H1 (cell line): ENCODE results near the gene DEFB125.

Experiments
- BRCA1 ChIP-seq: IDR thresholded peaks from 2 replicates; pipeline ENCODE4 v1.6.1; 2012; ENCODE audit warnings: low read depth, low read length, improper control_type of control experiment
- CEBPB ChIP-seq: IDR thresholded peaks from 2 replicates; pipeline ENCODE4 v1.6.1; 2012; ENCODE audit warnings: low read depth, low read length
- CTCF ChIP-seq, 3 experiments: IDR thresholded peaks; 1 replicate in 2 of 3; 2 replicates in 1 of 3; pipeline versions ENCODE4 v1.5.1 to v1.6.1; 2011; ENCODE audit warnings: low read length in 3 of 3, mild to moderate bottlenecking in 3 of 3, inconsistent platforms in 2 of 3, low read depth in 1 of 3, moderate library complexity in 1 of 3; ENCODE audit not compliant: insufficient read depth in 1 of 3; ENCODE audit errors: control extremely low read depth in 1 of 3
- HDAC2 ChIP-seq, 2 experiments: fragments of 300-600 bp in 1 of 2; sonication (generic) in 1 of 2; IDR thresholded peaks; 2 replicates each; pipeline ENCODE4 v1.6.1; 2011 to 2012; ENCODE audit warnings: low read depth in 2 of 2, low read length in 2 of 2, mild to moderate bottlenecking in 2 of 2, moderate library complexity in 2 of 2, borderline replicate concordance in 1 of 2, inconsistent platforms in 1 of 2
- POLR2A ChIP-seq, 2 experiments: IDR thresholded peaks; 1 replicate in 1 of 2; 2 replicates in 1 of 2; pipeline ENCODE4 v1.6.1; 2011; ENCODE audit warnings: low read depth in 2 of 2, low read length in 2 of 2, mild to moderate bottlenecking in 2 of 2; ENCODE audit errors: control extremely low read depth in 1 of 2
- SUZ12 ChIP-seq: fragments of 200-600 bp; sonication (generic); IDR thresholded peaks from 2 replicates; pipeline ENCODE4 v1.6.1; 2012; ENCODE audit warnings: mild to moderate bottlenecking, inconsistent platforms, low read length, moderate library complexity, mixed read lengths

GRCh38 chr20:61230-61629 lies 26.2 kb upstream of the DEFB125 start:
- TF ChIP-seq CTCF (IDR thresholded peaks at IDR 0.05; ENCODE audit: control extremely low read depth in 1 of 3, insufficient read depth in 1 of 3, low read depth in 1 of 3, low read length in 3 of 3) (no peak), POLR2A (IDR thresholded peaks at IDR 0.05; ENCODE audit: control extremely low read depth in 1 of 2, low read depth in 2 of 2, low read length in 2 of 2) (no peak), BRCA1 (no peak), CEBPB (no peak), SUZ12 (no peak), HDAC2 (IDR thresholded peaks at IDR 0.05; ENCODE audit: borderline replicate concordance in 1 of 2, low read depth in 2 of 2, low read length in 2 of 2) (no peak)
